HepG2 (cell line): Measurements from ENCODE around the gene NME9. TPM values are rescaled to one million over a fixed set of nuclear protein-coding genes. Genes with fewer than 3 reads are reported as not detected.

Source experiments
- ADNP ChIP-seq: sonication (generic); formaldehyde crosslinking; IDR thresholded peaks from 2 replicates; pipeline ENCODE4 v1.4.0; 2020; ENCODE audit warnings: missing genetic modification reagents
- ATF7-NPFF ChIP-seq: sonication (generic); formaldehyde crosslinking; IDR thresholded peaks from 2 replicates; pipeline ENCODE4 v1.8.1; 2023; ENCODE audit warnings: mild to moderate bottlenecking, low read depth, missing genetic modification reagents, moderate library complexity
- ETS1 ChIP-seq: sonication (generic); formaldehyde crosslinking; IDR thresholded peaks from 2 replicates; pipeline ENCODE4 v1.4.0; 2020; ENCODE audit warnings: missing genetic modification reagents
- HDAC1 ChIP-seq: sonication (generic); formaldehyde crosslinking; IDR thresholded peaks from 2 replicates; pipeline ENCODE4 v1.5.1; 2020; ENCODE audit warnings: mild to moderate bottlenecking, missing genetic modification reagents
- HES4 ChIP-seq: sonication (generic); formaldehyde crosslinking; IDR thresholded peaks from 2 replicates; pipeline ENCODE4 v1.9.0; 2021; ENCODE audit warnings: mild to moderate bottlenecking, missing genetic modification reagents, borderline replicate concordance
- HMG20A ChIP-seq: IDR thresholded peaks from 2 replicates; pipeline ENCODE4 v1.6.1; 2016; ENCODE audit warnings: borderline replicate concordance
- KLF6 ChIP-seq: IDR thresholded peaks from 2 replicates; pipeline ENCODE4 v1.8.0; 2016; ENCODE audit warnings: missing biosample characterization, missing genetic modification reagents
- MEIS2 ChIP-seq: sonication (generic); formaldehyde crosslinking; IDR thresholded peaks from 2 replicates; pipeline ENCODE4 v1.9.0; 2021; ENCODE audit warnings: mild to moderate bottlenecking, missing genetic modification reagents
- MTA1 ChIP-seq: sonication (generic); formaldehyde crosslinking; IDR thresholded peaks from 2 replicates; pipeline ENCODE4 v1.4.0; 2020; ENCODE audit warnings: missing genetic modification reagents, mild to moderate bottlenecking, borderline replicate concordance
- NCOR1 ChIP-seq: fragments of 200-600 bp; sonication (generic); IDR thresholded peaks from 2 replicates; pipeline ENCODE4 v1.7.0; 2017; ENCODE audit warnings: antibody characterized with exemption, low read length, borderline replicate concordance
- NRL ChIP-seq: sonication (generic); formaldehyde crosslinking; IDR thresholded peaks from 2 replicates; pipeline ENCODE4 v1.5.0; 2020; ENCODE audit warnings: missing genetic modification reagents, mild to moderate bottlenecking, moderate library complexity, borderline replicate concordance
- RFX1 ChIP-seq: fragments of 450-650 bp; IDR thresholded peaks from 2 replicates; pipeline ENCODE4 v1.6.1; 2017
- STAT6 ChIP-seq: sonication (generic); formaldehyde crosslinking; IDR thresholded peaks from 2 replicates; pipeline ENCODE4 v1.4.0; 2020; ENCODE audit warnings: missing genetic modification reagents, mild to moderate bottlenecking, borderline replicate concordance
- TCF12 ChIP-seq, 2 experiments: fragments of 450-650 bp in 1 of 2; sonication (generic) in 1 of 2; formaldehyde crosslinking in 1 of 2; IDR thresholded peaks; 2 replicates each; pipeline versions ENCODE4 v1.6.1 to v1.8.0; 2017 to 2022; ENCODE audit warnings: antibody characterized with exemption in 1 of 2, mild to moderate bottlenecking in 1 of 2, missing genetic modification reagents in 1 of 2, moderate library complexity in 1 of 2
- TCF7 ChIP-seq: sonication (generic); IDR thresholded peaks from 2 replicates; pipeline ENCODE4 v1.6.1; 2016; ENCODE audit warnings: antibody characterized with exemption, low read depth
- ZNF263 ChIP-seq: sonication (generic); formaldehyde crosslinking; IDR thresholded peaks from 2 replicates; pipeline ENCODE4 v1.4.0; 2020; ENCODE audit warnings: missing genetic modification reagents
- ZSCAN25 ChIP-seq: sonication (generic); formaldehyde crosslinking; IDR thresholded peaks from 2 replicates; pipeline ENCODE4 v1.8.0; 2022; ENCODE audit warnings: mild to moderate bottlenecking, missing genetic modification reagents
- polyA plus RNA-seq, 8 experiments: library from polyadenylated mRNA; depleted of rRNA in 3 of 8; stranded (reverse) in 7 of 8; unstranded in 1 of 8; fragments of >200 nt; fragmentation: Illumina TruSeq in 4 of 8; extraction: Trizol in 4 of 8; gene quantifications; 2 replicates each; pipeline versions ENCODE4 v1.2.1 to v1.2.3, GENCODE V29; 2011 to 2016; ENCODE audit warnings: low read depth in 4 of 8, missing spikeins in 1 of 8, mixed read lengths in 1 of 8; ENCODE audit not compliant: insufficient read depth in 1 of 8
- total RNA-seq, 5 experiments: library from RNA; depleted of rRNA; stranded (reverse); fragments of >200 nt; fragmentation: Illumina TruSeq; extraction: Trizol; gene quantifications; 2 replicates each; pipeline ENCODE4 v1.2.3, GENCODE V29; 2016; ENCODE audit warnings: low read depth in 1 of 5
- TF ChIP-seq, protein P1 (sequence below): sonication (generic); formaldehyde crosslinking; IDR thresholded peaks from 2 replicates; pipeline ENCODE4 v1.4.0; 2020; ENCODE audit warnings: mild to moderate bottlenecking, low read depth, missing genetic modification reagents
- TF ChIP-seq, protein P2 (sequence below): sonication (generic); formaldehyde crosslinking; IDR thresholded peaks from 2 replicates; pipeline ENCODE4 v1.4.0; 2020; ENCODE audit warnings: missing genetic modification reagents, borderline replicate concordance
- TF ChIP-seq, protein P3 (sequence below): sonication (generic); formaldehyde crosslinking; IDR thresholded peaks from 2 replicates; pipeline ENCODE4 v1.8.1; 2023; ENCODE audit warnings: missing genetic modification reagents, inconsistent platforms, borderline replicate concordance
- TF ChIP-seq, protein P4 (sequence below): sonication (generic); formaldehyde crosslinking; IDR thresholded peaks from 2 replicates; pipeline ENCODE4 v1.4.0; 2020; ENCODE audit warnings: missing genetic modification reagents; ENCODE audit errors: not compliant biosample characterization

NME9 gene
- total and polyA plus RNA-seq, 2 of the 13 experiments (the other 11 are each of a cell fraction or from before 2014, with no cell fraction given) = not detected

DNA sequence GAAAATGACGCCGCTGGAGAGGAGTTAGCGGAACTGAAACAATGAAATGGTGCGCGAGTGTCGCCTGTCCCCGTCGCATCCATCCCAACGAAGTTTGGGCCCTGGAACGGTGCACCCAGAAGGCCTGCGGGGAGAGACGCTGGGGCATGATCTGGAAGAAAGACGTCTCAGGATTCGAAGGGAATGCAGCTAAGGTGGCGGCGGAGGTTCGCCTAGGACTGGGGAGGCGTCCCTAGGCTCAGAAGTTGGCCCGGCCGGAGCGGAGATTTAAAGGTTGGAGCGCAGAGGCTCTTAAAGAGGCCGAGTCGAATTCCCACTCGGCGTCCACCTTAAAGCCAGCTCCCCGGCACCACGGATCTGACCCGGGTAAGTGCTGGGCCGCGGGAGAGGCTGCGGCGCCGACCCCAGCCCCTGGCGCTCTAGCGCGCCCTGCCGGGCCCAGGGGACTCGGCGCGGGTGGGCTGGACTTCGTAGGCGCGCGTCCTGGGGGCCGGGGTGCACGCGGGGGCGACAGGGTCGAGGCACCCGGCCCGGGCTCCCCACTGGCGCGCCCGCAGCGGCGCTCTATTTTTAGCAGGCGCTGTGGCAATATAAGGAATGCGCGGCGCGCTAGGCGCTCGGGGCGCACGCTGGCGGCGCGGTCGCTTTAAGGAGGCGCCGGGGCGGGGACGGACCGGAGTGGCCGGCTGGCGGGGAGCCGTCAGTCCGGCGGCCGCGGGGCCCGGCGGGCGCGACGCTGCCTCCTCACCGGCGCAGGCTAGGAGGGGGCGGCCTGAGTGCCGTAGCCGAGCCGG lies 18.5 kb upstream of the NME9 start, which contains the start of gene MRAS (continued):
- no peak for TF ChIP-seq ETS1 (CRISPR knock-in tag)
- no peak for TF ChIP-seq TCF12 (IDR thresholded peaks at IDR 0.05)
- no peak for TF ChIP-seq TCF12 (CRISPR knock-in tag; IDR thresholded peaks at IDR 0.05)
- TF ChIP-seq NRL = no peak
- TF ChIP-seq MEIS2 (CRISPR knock-in tag) = no peak
- peak; percentile 52; the same call in 1 of the 2 replicates for TF ChIP-seq ATF7-NPFF (CRISPR knock-in tag)
- TF ChIP-seq KLF6 (CRISPR knock-in tag) = no peak
- TF ChIP-seq MTA1 (CRISPR knock-in tag) = 0 out of 2 replicates have a peak, but pooled peaks have one; percentile 32
- no peak for TF ChIP-seq HDAC1 (CRISPR knock-in tag)
- TF ChIP-seq NCOR1 = no peak
- no peak for TF ChIP-seq TCF7
- no peak for TF ChIP-seq ADNP (CRISPR knock-in tag)
- TF ChIP-seq, protein P1, sequence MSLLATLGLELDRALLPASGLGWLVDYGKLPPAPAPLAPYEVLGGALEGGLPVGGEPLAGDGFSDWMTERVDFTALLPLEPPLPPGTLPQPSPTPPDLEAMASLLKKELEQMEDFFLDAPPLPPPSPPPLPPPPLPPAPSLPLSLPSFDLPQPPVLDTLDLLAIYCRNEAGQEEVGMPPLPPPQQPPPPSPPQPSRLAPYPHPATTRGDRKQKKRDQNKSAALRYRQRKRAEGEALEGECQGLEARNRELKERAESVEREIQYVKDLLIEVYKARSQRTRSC (CRISPR knock-in tag) = no peak
- peak; percentile 18; the same call in 1 of the 2 replicates for TF ChIP-seq ZNF263 (CRISPR knock-in tag)
- TF ChIP-seq HMG20A (CRISPR knock-in tag) = no peak; the same call in 1 of the 2 replicates
- TF ChIP-seq HES4 (CRISPR knock-in tag) = peak; percentile 57; the same call in 1 of the 2 replicates
- TF ChIP-seq, protein P2, sequence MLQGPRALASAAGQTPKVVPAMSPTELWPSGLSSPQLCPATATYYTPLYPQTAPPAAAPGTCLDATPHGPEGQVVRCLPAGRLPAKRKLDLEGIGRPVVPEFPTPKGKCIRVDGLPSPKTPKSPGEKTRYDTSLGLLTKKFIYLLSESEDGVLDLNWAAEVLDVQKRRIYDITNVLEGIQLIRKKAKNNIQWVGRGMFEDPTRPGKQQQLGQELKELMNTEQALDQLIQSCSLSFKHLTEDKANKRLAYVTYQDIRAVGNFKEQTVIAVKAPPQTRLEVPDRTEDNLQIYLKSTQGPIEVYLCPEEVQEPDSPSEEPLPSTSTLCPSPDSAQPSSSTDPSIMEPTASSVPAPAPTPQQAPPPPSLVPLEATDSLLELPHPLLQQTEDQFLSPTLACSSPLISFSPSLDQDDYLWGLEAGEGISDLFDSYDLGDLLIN (CRISPR knock-in tag) = no peak
- TF ChIP-seq RFX1 = no peak
- no peak for TF ChIP-seq STAT6 (CRISPR knock-in tag)
- TF ChIP-seq, protein P3, sequence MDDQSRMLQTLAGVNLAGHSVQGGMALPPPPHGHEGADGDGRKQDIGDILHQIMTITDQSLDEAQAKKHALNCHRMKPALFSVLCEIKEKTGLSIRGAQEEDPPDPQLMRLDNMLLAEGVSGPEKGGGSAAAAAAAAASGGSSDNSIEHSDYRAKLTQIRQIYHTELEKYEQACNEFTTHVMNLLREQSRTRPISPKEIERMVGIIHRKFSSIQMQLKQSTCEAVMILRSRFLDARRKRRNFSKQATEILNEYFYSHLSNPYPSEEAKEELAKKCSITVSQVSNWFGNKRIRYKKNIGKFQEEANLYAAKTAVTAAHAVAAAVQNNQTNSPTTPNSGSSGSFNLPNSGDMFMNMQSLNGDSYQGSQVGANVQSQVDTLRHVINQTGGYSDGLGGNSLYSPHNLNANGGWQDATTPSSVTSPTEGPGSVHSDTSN (CRISPR knock-in tag) = no peak
- TF ChIP-seq, protein P4, sequence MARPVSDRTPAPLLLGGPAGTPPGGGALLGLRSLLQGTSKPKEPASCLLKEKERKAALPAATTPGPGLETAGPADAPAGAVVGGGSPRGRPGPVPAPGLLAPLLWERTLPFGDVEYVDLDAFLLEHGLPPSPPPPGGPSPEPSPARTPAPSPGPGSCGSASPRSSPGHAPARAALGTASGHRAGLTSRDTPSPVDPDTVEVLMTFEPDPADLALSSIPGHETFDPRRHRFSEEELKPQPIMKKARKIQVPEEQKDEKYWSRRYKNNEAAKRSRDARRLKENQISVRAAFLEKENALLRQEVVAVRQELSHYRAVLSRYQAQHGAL (CRISPR knock-in tag) = no peak
- TF ChIP-seq ZSCAN25 (CRISPR knock-in tag) = no peak
